Medulla oblongata (tissue), 1 donor: ENCODE results near the gene LRWD1.
"Not testable (repeated sequence)": the region's sequence is repeated elsewhere in the genome, so short reads cannot be mapped to it uniquely, and the experiment has no call there.

Source experiments
- DNase-seq: peaks from one replicate; pipeline ENCODE4 v3.0.0-alpha.2; 2015; ENCODE audit errors: extremely low spot score

The LRWD1 gene

GRCh38 chr7:102444961-102445673 lies 19.7 kb upstream of the LRWD1 start:
- DNase-seq, result no peak

DNA sequence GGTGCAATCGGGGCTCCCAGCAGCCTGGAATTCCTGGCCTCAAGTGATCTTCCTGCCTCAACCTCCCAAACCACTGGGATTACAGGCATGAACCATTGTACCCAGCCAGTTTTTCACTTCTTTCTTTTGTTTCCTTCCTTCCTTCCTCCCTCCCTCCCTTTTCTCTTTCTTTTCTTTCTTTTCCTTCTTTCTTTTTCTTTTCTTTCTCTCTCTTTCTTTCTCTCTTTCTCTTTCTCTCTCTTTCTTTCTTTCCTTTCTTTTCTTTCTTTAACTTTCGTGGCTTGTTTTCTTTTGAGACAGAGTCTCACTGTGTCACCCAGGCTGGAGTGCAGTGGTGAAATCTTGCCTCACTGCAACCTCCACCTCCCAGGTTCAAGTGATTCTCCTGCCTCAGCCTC lies 19.1 kb upstream of the LRWD1 start:
- DNase-seq, result no peak

DNA sequence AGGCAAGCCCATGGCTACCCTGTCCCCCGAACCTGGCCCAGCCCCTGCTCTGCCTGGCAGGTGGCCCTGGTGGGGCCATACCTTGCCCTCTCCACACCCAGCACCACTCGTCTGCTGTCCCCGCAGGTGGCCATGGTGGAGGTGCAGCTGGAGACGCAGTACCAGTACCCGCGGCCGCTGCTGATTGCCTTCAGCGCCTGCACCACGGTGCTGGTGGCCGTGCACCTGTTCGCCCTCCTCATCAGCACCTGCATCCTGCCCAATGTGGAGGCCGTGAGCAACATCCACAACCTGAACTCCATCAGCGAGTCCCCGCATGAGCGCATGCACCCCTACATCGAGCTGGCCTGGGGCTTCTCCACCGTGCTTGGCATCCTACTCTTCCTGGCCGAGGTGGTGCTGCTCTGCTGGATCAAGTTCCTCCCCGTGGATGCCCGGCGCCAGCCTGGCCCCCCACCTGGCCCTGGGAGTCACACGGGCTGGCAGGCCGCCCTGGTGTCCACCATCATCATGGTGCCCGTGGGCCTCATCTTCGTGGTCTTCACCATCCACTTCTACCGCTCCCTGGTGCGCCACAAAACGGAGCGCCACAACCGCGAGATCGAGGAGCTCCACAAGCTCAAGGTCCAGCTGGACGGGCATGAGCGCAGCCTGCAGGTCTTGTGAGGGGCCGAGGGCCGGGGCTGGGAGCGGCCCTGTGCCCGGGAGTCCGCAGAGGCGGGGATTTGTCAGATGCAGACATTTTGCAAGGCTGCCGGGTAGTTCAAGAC lies 18.2 kb upstream of the LRWD1 start:
- DNase-seq, result no peak

DNA sequence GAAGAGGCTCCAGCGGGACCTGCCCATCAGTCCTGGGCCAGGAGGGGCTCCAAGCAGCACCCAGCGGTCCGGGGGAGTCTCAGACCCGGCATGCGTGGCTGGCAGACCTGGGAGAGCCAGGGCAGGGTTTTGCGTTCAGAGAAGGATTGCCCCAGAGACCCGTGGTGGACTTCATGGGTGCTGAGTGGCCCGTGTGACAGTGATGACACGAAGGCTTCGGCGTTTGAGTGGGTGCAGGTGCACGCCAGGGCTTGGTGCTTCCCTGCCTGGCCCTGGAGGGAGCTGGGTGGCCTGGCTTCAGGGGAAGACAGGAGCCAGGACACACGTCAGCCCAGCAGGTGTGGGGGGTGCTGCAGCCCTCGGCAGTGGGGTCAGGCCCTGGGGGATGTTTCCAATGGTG lies 17.5 kb upstream of the LRWD1 start:
- DNase-seq, result no peak

DNA sequence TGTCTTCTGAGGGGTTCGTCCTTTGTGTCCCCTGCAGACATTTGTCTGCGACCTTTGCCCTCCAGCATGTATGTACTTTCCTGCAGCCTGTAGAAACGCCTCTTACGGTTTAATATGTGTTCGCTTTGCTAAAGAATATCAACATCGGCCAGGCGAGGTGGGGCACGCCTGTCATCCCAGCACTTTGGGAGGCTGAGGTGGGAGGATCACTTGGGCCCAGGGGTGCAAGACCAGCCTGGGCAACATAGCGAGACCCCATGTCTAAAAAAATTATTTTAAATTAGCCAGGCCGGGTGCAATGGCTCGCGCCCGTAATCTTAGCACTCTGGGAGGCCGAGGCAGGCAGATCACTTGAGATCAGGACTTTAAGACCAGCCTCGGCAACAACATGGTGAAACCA lies 15.6 kb upstream of the LRWD1 start:
- DNase-seq, result no peak

DNA sequence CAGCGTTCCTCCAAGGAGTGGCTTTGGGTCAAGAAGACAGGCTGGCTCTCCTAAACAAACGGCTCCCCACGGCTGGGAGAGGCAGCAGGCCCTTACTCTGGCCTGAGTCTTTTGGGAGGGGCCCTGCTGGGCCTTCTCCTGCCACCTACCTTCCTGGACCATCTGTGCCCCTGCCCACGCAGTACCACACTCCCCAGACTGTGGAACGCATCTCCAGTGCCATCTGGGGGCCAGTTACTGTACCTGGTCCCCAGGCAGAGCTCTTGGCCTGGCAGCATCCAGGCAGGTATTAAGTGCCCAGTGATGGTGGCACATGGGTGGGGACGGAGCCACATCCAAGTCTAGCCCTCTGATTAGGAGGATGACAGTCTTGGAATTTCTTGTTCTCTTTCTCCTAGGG lies 14.5 kb upstream of the LRWD1 start:
- no peak for DNase-seq

GRCh38 chr7:102451371-102452054 lies 13.3 kb upstream of the LRWD1 start:
- no peak for DNase-seq

DNA sequence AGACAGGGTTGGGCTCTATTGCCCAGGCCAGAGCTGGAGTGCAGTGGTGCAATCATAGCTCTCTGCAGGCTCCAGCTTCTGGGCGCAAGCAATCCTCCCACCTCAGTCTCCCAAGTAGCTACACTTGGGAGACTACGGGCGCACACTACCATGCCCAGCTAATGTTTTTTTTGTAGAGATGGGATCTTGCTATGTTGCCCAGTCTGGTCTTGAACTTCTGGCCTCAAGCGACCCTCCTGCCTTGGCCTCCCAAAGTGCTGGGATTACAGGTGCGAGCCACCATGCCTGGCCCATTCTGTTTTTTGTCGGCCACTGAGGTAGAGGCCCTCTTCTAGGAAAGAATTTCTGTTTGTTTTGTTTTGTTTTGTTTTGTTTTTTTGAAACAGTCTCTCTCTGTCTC lies 12.3 kb upstream of the LRWD1 start:
- DNase-seq, result no peak

GRCh38 chr7:102453319-102453718 lies 11.5 kb upstream of the LRWD1 start:
- no peak for DNase-seq

DNA sequence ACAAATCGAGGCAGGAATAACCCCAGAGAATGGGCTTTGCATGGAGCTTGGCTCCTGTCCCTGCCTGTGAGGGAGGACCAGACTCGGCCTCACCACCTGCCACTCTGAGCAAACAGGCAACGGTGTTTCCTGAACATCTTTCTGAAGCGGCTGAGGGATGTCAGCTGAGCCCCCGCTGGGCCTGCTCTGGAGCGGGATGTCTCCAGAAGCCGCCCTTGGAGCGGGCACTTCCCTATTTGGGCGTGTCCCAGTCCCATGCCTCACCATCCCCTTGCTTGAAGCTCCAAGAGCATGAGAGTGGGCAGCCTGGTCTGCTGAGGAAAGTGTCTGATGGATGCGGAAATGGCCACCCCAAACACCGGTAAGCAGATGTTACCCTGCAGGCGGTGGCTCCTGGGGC lies 10.3 kb upstream of the LRWD1 start:
- DNase-seq, result no peak

GRCh38 chr7:102454932-102455331 lies 9.9 kb upstream of the LRWD1 start:
- not testable (repeated sequence) for DNase-seq

GRCh38 chr7:102455596-102455995 lies 9.2 kb upstream of the LRWD1 start:
- no peak for DNase-seq

DNA sequence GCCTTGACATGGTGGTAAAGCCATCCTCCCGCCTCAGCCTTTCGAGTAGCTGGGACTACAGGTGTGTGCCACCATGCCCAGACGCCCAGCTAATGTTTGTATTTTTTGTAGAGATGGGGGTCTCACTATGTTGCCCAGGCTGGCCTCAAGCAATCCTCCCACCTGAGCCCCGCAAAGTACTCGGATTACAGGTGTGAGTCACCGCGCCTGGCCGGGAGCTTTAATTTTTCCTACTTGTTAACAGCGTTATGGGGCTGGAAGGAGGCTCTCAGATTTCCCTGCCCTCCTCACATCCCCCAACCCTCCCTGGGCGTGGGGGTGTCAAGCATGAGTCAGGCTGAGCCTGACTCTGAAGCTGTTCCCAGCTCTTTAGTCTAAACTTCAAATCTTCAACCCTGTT lies 8.5 kb upstream of the LRWD1 start:
- no peak for DNase-seq

GRCh38 chr7:102457352-102457924 lies 7.3 kb upstream of the LRWD1 start:
- DNase-seq, result no peak

- DNase-seq, result no peak
These were observed 5.5 kb upstream of the LRWD1 start for GRCh38 chr7:102459221-102459844.

DNA sequence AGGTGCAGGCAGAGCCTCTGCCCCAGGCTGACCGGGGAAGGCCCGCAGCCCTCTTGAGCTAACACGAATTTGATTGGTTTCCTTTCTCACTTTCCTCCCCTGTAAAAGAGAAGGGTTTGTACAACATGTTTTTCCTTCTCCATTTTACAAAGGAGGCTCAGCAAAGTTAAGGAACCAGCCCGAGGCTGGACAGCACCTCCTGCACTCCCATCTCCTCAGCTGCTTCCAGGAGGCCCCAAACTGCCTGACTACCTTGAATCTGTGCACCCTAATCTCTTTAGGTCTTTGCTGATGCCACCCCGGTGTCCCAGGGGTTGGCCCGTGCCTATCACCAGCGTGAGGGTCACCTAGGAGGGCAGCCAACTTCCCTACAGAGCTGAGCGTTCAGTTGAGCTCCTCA lies 4.3 kb upstream of the LRWD1 start:
- DNase-seq, result no peak

DNA sequence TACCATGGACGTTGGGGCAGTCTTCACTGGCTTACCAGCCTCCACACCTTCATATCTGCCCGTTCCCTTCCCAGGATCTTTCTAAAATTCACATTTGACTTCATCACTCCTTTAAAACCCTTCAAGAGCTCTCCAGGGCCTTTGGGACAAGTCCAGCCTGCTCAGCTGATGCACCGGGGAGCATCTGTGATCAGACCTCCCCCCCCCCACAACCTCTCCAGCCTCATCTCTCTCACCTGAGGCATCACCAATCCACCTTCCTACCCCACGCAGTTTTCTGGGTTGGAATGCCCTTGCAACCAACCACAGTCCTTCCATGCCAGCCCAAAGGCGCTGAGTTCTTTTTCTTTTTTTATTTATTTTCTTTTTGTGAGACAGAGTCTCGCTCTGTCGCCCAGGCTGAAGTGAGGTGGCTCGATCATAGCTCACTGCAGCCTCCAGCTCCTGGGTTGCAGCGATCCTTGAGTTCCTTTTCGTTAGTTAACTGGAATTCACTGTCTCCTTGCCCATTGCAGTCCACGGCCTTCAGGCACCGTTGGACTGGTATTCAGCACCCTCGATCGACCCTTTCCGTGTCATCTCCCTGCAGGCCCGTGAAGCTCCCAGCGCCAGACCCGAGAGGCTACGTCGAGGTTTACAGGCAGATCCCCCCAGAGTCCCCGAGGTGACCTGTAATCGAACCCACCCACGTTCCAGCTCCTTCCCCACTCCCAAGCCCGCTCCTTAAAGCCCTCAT lies 775 bp upstream of the LRWD1 start:
- no peak for DNase-seq

- DNase-seq, result no peak
These were observed 1.3 kb downstream of the LRWD1 start for GRCh38 chr7:102466097-102466496.

GRCh38 chr7:102467581-102468477 lies 3.0 kb downstream of the LRWD1 start:
- no peak for DNase-seq
